G401.6 (cell line): ENCODE results near the gene ELAVL1.
A peak's percentile ranks its signal among the peaks of the same experiment; 100 is the strongest.
"Not testable (repeated sequence)": the region's sequence is repeated elsewhere in the genome, so short reads cannot be mapped to it uniquely, and the experiment has no call there.

ENCODE experiments used
- FAIRE-seq: peaks from 2 replicates; lab custom pipeline; 2012; peaks lifted over from hg19 to GRCh38; lab: Jason Lieb, UNC

The ELAVL1 gene

DNA sequence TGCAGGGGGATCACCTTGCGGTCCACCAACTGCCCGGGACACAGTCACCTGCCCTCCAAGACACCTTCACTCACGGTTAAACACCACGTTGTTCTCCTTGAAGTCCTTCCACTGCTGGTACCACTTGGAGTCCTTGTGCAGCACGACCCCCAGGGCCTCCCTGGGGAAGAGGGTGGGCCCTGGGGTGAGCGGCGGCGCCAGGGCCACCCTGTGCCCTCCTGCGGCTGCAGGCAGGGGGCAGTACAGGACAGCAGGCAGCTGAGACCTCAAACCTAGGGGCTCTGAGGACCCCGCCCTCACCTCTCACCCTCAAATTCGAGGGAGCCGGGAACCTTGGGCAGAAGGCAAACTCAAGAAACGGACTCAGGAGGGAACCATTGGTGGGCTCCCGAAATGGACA, 72.0 kb downstream of the ELAVL1 start:
- FAIRE-seq: no peak

DNA sequence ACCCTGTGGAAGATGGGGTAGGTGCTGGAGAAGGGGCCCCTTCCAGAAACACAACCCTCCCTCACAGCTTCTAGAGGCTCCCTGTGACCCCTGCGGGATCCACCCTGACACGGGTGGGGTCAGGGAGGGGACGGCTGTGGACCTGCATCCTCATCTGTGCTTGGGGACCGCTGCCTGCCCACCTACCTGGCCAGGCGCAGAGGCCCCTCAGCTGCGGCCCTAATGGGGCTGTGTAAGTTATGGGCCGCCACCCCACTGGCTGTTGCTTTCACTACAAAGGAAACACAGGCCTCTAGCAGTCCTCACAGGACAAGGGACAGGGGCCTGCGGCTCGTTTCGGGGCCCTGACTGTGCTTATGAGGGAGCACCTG, 72.5 kb downstream of the ELAVL1 start:
- no peak for FAIRE-seq

DNA sequence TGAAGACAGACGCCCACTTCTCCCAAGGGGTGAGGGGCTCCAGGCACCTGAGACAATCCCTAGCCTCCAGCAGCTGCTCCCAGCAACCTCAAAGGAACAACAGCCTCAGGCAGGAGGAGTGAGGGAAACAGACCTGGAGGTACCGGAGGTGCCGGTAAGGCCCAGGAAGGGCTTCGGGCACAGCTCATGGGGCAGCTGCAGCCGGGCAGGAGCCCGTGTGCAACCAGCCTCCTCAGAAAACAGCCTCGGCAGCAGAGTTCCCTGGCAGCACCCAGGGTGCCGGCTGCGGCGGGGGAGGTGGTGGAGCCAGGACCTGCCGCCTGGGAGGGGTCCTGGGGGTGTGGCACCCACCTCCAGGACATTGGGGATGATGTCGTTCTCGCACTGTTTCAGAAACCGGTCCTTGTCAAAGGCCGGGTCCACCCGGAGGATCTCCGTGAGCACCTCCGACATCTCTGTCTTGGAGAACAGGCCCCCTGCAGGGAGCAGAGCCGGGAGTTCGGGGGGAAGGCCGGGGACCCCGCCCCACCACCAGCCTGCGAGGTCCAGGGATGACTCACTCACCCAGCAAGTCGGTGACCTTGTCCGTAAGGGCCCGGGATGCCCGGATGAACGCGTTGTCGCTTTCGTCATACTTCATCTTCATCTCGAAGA, 73.0 kb downstream of the ELAVL1 start:
- no peak for FAIRE-seq

DNA sequence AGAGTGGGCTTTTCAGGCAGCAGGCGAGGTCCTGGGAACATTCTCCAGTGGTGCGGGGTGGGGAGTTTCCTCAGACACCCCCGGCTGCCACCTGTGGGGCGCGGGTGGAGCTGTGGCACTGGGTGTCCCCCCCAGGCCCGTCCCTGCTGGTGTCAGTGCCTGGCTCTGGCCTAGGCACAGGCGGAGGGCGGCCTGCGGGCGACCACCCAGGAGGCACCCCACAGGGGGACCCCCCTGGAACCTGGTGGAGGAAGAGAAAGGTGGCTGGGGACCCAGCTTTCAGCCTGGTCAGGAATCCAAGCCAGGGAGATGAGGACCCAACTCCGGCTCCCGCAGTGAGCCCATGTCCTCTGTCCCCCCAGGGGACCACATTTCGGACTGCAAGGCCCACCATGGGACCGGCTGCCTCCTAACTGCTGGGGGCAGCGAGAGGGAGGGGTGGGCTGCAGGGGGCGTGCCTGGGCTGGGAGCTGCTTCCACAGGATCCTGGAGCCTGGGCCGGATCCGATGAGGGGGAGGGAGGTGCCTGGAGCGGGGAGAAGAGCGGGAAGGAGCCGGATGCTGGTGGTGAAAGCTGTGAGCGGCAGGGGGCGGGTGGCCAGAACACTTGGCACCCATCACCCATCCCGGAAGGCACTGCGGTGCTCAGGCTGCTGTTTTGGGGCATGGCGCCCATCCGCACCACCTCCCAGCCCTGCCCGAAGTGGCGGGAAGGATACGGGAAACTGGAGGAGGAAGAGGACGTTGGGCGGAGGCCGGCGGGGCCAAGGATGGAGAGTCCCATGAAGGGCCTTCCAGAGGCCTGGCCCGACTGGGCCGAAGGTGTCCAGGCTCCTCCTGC, 74.0 kb downstream of the ELAVL1 start:
- FAIRE-seq: no peak

DNA sequence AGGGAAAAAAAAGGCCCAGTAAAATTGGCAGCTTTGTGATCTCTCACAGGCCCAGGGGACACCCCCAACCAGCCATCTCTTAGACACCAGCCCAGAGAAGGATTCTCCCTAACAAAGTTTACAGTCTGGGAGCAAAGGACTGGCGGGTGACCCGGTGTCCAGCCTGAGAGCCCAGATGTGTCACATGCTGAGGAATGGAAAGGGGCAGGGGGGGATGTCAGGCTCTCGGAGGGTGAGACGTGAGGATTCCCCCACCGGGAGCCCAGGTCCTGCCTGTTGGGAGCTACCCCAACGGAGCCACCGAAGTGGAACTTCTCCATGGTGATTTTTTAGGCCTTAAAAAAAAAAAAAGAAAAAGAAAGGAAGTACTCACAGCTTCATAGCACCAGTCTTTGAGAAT, 74.7 kb downstream of the ELAVL1 start:
- FAIRE-seq: no peak

DNA sequence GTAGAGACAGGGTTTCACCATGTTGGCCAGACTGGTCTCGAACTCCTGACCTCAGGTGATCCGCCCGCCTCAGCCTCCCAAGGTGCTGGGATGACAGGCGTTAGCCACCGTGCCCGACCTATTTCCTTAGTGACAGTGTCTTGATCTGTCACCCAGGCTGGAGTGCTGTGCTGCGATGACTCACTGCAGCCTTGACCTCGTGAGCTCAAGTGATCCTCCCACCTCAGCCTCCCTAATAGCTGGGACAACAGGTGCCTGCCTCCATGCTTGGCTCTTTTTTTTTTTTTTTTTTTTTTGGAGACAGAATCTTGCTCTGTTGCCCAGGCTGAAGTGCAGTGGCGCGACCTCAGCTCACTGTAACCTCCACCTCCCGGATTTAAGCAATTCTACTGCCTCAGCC, 75.4 kb downstream of the ELAVL1 start:
- not testable (repeated sequence) for FAIRE-seq

DNA sequence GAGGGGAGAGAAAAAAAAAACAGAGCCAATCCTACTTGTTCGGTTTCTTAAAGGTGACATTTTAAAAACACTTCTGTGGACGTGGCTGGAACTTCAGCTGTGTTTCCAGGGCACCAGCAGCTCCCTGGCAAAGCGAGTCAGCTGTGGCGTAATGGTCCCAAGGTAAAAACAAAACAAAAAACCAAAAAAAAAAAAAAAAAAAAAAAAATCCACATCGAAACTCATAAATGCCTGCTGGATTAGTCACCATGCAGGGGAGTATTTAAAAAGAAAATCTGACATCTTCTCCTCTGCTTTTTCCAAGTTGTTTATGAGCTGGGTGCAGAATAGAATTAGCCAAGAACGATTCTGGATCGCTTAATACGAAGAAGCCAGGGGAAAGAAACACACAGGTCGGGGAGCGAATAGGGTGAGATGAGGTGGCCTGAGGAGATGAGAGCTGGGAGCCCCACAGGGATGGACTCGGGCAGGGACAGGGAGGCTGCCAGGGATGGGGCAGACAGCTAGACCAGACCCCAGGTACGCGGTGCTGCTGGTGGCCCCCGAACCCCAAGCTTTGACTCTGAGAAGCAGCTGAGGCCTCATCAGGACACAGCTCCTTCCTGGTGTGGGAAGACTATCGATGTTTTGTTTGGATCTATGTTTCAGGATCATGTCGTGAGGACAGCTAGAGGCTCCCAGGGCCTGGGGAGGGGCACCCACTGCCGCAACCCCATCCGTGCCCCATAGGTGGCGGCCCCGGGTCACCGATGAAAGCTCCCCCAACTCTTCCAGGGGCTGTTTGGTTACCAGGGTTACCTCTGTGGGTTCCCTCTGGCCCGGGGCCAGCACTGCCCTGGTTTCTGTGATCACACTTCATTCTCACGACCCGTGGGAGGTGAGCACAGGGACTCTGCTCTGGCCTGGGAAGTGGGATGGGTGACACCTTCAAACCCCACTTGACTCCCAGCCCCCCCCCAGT, 76.4 kb downstream of the ELAVL1 start:
- FAIRE-seq: peak; percentile 96

DNA sequence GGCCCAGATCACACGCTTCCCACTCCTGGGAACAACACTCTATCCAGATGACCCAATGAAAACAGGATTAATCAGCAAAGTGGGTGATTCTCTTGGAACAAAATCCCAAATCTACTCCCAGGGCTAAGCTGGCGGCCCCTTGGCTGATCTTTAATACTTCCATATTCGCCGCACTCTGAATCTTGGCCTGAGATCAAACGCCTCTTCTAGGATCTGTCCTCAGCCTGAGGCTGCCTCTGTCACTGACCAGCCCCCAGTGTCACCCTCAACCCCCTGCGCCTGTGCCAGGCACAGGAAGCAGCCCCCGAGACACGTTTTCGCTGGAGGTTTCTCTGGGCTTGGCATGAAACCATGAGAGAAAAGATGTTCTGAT, 77.1 kb downstream of the ELAVL1 start:
- no peak for FAIRE-seq

DNA sequence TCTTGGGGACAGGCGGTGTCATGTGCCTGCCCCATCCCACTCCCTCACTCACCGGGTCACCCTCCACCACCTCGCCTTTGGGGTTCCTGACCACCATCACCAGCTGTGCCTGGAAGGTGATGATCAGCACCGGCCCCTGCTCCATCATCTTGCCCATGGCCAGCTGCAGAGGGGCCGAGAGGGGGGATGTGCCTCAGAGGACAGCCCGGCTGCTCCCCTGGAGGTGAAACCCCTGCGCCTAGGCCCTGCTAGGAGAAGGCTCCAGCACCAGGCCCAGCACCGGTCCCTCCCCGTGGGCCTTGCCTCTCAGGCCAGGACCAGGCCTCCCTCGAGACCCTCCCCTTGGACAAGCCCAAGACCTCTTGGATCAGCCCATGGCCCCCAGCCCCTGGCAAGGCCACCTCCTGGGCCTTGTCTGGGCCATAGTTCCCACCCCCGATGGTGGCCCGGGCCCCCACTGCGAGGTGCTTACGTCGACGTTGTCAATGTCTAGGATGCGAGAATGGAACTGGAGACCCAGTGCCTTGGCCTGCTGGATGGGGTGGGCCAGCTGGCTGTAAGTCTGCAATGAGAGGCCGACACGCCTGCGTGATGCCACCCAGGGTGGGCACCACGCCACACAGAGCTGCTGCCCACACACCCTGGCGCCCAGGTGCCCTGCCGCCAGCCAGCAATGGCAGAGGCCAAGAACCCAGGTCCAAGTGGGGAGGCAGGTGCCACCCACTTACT, 77.7 kb downstream of the ELAVL1 start:
- FAIRE-seq: no peak

DNA sequence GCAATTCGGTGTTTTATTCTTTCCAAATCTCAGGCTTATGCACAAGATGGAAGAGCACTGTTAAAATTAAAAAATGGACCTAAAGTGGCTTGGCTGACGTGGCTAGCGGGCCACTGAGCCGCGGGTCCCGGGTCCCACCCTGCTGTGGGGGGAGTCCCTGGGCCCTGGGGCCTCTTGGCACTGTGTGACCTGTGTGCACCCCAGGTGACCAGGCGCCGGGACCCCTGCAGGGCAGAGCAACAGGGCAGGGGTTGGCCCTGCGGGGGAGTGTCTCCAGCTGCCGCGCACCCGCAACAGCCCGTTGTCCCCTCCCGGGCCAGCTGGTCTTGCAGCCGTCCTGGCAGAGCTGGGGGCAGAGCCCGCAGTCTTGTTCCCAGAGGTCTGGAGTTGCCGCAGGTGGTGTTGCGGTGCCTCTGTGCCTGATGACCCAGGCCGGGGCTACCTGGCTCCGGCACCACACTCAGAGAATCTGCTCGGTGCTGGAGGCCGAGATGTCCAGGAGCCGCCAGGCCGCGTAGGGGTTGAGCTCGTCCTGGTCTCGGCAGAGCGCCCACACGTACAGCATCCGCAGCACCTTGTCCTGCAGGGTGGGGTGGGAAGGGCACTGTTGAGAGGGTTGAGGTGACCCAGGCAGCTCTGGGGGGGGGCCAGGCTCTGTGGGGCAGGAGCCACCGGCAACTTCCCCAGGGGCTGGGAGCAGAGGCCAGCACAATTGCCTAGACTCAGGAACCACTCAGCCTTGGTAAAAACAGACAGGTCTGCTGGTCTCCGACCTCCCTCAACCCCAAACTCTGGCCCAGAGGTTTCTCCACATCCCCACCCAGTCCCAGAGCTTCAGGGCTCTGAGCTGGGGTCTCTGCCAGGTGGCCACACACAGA, 78.5 kb downstream of the ELAVL1 start:
- no peak for FAIRE-seq

DNA sequence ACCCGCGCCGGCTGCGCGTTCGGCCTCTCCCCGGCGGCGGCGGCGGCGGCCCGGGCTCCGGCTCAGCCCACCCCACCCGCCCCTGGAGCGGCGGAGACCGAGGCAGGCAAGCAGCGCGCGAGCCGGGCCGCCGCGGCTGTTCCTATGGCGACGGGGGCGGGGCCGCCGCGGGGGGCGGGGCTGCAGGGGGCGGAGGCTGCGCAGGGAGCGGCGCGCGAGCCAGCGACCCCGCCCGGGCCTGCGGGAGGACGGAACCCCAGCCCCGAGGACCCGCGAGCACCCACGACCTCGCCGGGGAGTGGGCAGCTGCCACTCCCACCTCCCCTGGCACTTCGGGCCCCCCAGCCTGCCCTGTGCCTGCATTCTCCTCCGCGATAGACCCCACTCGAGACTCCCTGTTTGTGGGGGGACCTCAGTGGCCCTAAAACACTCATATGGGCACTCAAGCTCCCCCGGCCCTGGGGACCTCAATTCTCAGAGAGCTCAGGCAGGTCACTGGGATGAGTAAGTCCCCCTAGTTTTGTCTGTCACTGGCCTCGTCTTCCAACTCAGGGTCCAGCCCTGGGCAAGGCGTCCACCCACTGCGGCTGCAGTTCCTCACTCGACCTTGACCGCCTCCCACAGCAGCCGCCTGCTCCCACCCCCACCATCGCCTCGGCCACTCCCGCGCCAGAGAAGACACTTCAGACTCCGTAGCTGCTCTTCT, 79.3 kb downstream of the ELAVL1 start, which contains the start of gene CTXN1:
Gene CTXN1 (minus strand): TSS at position 115 of the 706 bp plus-strand sequence. CDS start 597 bp downstream, outside the sequence.
- FAIRE-seq: no peak

DNA sequence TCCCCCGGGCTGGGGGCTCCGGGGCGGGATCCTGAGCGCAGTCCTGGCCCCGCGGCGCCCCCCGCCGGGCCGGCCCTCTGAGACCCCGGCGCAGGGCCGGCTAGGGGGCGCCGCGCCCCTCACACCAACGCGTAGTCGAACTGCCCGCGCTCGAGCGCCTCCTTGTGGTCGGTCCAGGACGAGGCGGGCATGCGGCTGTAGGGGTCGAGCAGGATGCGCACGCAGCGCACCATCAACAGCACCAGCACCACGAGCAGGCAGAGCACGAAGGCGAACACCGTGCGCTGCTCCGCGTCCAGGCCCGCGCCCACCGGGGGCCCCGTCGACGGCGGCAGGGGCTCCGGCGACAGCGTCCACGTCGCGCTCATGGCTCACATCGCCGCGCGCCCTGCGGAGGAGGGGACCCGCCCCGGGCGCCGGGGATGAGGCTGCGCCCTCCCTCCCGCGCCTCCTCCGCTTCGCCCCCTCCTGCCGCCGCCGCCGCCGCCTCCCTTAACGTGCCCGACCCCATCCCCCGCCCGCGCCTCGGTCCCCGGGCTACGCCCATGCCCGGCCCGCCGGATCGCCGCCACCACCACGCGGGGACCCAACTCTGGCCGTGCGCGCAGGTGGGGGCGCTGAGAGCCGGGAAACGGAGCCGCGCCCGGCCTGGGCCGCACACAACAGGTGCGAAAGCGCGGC, 80.1 kb downstream of the ELAVL1 start:
- FAIRE-seq: no peak

DNA sequence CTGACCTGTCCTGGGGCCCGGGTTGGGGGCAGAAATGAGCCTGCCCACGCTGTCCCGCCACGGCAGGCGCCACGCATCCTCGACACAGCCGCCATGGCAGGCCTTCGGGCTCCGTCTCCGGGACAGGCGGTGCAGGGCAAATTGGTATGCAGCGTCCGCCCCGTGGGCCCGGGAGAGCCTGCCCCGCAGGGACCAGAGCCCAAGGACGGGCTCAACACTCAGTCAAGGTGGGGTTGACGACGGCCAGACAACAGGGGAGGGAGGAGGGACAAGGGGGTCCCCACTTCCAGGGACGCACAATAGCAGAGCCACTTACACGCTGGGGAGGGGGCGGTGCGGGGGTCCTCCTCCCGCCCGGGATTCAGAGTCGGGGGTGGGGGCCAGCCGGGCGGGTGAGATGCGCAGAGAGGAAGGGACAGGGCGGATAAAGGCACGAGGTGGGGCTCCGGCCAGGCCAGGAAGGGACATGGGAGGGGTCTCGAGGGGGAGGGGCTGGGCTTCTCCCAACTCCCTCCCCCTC, 80.7 kb downstream of the ELAVL1 start:
- no peak for FAIRE-seq

DNA sequence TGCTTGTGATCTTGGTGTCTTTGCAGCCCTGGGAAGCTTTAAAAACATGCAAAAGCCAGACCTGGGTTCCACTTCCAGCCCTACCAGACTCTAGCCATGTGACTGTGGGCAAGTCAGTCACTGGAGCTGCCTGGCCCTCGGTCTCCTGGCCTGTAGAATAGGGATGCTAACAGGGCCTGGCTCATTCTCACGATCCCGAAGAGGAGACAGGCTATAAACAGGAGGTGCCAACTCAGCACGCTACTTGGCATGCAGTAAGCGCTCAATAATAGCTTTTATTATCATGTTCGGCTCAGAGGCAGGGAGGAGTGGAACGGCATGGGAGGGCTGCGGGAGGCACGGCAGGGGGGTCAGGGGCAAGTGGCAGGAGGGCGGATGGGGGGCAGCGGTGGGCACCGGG, 81.2 kb downstream of the ELAVL1 start:
- FAIRE-seq: no peak

DNA sequence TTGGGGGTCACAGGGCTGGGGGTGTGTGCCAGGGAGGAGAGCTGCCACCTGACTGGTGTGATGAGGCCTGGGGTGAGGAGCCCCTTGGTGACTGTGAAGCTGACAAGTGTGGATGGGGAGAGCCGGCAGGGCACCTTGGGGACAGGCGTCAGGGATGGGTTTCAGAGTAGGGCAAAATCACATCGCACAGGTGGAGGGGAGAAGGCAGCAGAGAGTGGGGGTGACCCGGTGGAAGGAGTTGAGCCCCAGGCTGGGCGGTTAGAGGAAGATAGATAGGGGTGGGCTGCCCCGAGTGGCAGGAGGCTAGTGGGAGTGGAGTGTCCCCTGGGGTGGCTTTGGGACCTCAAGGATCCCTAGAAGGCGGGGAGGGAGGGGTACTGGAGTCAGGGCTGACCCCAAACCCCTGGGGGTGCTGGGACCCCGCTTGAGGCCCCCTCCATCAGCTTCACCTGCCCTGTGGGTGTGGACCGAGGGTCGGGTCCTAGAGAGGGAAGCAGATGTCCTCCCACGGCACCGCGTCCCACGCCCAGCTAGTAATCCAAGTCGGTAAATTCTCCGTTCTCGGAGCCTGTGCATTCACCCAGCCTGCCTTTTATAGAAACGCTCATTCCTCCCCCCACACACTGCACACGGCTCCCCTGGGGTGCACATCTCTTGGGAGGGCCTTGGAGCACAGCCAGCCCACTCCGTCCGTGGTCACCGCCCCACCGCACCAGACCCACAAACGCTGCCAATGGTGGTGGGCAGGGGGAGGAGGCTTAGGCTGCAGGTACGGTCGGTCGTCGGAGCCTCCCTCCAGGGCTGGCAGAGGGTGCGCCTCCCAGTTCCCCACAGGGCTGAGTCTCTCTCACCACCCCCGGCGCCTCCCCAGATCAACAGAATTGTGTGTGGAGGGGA, 81.9 kb downstream of the ELAVL1 start:
- FAIRE-seq: no peak

DNA sequence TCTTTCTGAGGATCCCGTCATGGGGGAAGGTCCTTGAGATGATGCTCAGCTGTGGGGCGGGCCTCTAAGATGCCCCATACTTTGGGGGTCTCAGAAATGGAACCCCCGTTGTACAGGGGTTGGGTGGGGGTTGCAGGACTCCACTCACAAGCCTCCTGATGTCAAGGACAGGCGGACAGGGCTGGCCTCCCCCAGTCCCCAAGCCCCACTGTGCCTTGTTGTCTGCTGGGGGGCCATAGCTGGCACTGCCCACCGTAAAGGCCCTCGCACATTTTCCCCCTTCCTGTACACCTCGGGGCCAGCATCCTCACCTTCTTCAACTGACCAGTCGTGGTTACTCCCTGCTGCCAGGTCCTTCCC, 82.6 kb downstream of the ELAVL1 start:
- FAIRE-seq: no peak

DNA sequence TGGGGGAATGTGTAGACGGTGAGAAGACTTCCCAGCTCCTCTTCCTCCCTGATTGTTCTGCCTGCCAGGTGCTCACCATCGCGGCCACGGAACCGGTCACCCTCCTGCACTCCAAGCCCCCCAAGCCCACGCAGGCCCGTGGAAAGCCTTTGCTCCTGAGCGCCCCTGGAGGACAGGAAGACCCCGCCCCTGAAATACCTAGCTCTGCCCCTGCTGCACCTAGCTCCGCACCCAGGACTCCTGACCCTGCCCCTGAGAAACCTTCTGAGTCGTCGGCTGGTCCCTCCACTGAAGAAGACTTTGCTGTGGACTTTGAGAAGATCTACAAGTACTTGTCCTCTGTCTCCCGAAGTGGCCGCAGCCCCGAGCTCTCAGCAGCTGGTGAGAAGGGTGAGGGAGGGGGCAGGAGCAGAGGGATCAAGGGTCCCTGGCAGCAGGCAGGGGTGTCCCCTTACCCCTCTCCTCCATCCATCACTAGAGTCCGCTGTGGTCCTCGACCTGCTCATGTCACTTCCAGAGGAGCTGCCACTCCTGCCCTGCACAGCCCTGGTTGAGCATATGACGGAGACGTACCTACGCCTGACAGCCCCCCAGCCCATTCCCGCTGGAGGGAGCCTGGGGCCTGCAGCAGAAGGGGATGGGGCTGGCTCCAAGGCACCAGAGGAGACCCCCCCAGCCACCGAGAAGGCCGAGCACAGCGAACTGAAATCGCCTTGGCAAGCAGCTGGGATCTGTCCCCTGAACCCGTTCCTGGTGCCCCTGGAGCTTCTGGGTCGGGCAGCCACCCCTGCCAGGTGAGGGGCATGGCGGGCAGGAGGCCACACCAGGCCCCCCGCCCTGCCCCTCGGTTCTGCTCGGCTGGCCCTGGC, 83.2 kb downstream of the ELAVL1 start:
- no peak for FAIRE-seq
